KG1 (cell line): ENCODE measurements around the gene ARFGAP3.

Source experiments
- DNase-seq: peaks from one replicate; lab custom pipeline; 2025; lab: John Stamatoyannopoulos, UW

Gene ARFGAP3

DNA sequence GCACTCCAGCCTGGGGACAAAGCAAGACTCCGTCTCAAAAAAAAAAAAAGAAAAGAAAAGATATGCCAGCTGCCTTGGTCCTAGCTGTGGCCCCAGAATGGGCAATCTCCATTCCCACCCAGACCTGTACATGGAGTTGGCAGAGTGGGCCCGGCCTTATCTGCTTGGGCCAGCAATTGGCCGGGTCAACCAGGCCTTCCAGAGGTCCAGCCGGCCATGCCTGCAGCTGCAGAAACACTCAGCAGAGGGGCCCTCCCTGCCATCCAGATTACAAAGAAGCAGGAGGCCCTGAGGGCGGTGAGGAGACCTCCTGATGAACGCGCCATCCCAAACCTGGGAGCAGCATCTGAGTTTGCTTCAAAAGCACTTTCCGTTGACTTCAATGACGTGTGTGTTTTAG lies 26.9 kb upstream of the ARFGAP3 start:
- no peak for DNase-seq

DNA sequence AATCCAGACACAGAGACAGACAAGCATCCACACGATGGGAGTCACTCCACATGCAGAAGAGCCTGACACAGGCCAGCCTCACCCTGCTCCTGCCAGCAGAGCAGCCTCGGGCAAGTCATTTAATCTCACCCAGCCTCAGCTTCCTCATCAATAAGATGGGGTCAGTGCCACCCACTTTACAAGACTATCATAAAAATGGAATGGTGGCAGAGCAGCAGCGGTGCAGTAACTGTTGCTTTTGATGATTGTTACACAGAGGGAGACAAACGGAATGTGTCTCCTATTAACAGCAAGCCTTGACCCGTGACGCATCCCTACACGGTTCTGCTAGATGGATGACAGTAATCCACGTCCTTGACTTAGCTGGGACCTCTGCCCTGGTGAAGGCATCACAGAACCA lies 26.0 kb upstream of the ARFGAP3 start:
- DNase-seq: no peak

DNA sequence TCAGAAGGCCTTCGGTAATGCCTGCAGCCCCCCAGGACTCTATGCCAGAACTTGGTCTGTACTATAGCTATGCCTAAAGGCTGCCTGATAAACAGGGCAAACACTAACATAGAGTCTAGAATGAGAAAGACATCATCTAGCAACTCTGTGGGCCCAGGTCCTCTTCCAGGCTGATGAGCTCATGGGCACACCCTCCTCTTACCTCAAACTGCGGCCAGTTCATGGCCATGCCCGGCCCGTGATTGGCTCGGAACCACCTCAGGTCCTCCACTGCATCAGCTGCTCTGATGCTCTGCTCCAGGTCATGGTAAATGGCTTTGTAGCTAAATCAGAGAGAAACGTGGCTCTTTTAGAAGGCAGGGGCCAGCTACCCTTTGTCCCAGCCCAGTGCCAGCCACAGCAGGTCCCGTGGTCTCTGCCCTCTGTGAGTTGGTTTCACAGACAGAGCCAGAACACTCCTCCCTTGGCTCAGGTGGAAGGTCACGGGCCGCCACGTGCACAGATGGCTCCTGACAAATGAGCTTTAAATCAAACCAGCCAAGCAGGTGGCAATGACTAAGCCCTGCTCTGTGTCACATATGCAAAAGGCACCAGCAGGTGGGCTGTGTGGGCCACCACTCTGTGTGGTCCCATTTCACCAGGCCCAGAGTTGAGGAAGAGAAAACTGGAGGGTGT lies 25.0 kb upstream of the ARFGAP3 start:
- DNase-seq: no peak

DNA sequence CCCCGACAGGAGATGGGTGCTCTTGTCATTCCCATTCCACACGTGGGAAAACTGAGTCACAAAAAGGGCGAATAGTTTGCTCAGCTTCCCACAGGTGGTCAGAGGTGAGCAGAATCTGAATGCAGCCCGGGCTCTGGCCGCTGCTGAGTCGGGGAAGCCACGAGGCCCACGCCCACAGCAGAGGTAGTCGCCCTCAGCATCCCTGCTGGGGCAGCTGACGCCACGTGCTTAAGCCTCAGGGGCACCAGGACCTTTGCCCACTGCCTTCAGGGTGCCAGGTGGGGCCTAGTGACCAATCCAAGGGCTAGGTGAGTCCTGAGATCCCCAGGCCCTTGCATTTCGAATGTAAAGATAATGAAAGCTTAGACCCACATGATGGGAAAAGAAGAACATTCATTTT lies 24.2 kb upstream of the ARFGAP3 start:
- no peak for DNase-seq

DNA sequence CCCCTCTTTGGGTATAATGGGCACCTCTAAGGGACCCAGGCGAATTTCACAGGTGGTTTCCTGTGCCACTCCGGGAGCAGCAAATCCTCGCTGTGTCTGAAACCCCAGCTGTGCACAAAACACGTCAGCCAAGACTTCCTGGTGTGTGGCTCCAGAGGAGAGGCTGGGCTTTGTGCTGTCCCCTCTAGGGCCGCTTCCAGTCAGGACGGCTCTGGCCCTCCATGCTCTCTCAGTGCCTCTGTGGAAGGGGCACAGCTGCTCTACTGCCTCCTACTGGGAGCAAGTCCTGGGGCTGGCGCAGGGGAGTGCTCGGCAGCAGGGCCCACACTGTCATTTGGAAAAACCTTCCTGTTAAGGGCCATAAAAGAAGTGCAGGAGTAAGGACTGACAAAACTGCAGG lies 23.7 kb upstream of the ARFGAP3 start:
- DNase-seq: no peak

DNA sequence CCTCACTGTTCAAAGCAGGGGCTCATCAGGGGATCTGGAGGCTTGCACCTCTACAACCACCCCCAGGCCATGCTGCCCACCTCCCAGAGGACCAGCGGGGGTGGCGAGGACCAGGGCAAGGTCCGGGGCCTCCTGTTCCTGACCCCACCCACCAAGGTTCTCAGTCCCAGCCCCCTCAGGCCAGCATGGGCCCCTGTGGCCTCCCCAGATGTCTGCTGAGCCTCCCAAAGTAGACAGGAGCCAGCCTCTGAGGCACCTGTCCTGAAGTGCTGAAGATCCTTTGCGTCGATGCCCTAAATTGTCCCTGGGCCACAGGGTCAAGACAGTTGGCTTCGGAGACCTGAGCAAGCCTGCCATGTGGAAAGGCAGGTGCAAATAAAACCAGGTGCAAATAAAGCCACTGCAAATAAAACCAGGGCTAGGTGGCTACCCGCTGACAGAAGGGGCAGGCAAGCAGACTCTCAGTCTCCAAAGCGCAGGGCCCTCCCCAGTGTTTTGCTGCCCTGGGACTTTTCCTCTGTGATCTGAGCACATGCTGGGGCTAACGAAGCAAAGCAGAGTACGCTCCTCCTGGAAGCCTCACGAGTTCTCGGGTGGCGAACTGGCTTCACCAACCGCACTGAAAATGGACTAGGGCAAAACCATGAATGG lies 22.4 kb upstream of the ARFGAP3 start:
- DNase-seq: no peak

DNA sequence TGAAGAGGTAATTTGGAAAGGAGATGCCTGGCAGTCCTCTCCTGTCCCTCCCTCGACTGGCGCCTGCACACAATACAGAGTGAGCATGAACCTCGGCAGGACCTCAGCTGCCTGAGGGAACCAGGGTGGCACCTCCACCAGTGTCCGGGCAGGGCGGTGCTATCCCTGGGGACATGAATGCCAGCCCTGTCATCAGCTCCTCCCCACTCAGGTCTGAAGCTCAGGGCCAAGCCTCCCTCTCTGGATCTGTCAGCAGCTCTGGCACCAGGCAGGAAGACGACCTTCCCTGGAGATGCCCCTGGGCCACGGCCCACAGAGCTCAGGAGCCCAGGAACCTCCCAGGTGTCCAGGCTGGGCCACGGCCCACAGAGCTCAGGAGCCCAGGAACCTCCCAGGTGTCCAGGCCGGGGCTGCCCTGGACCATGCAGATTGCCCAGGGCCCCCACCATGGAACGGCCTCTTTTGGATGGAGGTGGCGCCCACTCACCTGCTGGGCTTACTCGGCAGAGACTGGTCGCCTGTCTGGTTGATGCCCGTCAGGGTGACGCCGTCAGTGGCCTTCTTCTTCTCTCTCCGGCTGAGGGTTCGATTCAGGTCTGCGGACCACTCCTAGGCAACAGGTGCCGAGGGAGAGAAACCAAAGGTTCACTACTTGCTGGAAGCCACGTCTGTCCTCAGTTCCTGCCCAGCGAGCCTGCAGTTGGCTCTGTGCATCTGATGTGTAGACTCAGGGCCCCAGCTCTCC lies 21.7 kb upstream of the ARFGAP3 start:
- DNase-seq: no peak

DNA sequence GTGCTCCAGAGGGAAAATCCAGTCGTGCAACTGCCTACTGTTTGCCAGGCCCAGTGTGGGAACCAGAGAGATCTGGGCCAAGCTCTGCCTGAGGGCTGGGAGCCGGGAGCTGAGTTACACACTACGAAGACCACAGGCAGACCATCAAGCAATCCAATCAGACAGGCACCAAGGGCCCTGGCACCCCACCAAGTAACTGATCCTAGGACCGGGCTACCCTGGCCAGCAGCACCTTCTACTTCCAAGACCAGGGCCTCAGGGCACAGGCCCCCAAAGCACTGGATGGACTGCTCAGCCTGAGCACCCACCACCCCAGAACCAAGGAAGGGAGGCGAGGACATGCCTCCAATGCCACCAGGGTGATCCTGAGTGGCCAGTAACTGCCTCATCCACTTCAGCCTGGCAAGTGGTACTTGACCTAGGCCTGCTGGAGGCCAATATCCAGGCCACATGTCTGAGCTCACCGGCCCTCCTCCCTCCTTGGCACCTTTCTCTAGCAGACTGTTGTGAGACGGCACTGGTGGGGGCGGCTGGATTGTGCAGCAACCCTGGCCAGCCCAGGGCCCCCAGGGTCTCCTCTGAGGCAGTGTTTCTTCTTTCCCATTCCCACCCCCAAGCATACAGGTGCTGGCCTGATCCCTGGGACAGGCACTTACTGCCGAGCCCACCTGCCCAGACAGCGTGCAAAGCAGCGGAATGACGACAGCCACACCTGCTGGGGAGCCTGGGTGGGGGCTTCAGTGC lies 20.7 kb upstream of the ARFGAP3 start:
- DNase-seq: no peak

DNA sequence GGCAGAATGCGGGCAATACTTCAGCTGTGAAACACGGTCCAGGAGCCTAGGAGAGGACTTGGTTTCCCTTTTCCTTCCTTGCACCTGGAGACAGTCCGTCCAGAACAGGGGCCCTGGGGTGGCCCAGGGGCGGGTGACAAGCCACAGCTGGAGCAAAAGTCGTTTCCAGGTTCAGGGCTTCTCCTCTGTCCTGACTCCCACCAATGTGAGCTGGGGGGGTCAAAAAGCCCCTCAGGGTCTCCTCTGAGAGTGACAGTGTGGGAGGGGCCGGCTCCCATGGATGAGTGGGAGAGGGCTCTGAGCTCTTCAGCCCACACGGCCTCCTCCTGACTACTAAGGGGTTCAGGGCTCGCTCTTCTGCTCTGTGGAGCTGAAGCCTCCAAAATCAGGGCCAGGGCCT lies 20.1 kb upstream of the ARFGAP3 start:
- DNase-seq: no peak

DNA sequence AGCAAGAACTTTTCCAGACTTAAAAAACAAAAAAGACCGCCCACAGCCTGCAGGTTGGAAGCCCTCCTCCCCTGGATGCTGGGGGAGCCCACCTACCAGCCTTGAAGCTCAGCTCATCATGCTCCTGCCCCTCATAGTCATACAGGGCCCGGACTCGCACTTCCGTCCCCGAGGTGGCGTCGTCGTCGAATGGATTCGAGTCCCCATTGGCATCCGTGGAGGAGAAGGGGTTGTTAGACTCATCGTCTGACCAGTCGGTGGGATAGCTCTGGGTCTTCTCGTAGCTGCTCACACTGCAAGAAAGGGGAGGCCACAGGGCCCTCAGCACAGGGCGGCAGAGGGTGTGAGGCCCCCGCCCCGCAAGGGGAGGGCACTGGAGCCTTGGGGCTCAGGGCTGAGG lies 19.0 kb upstream of the ARFGAP3 start:
- no peak for DNase-seq

DNA sequence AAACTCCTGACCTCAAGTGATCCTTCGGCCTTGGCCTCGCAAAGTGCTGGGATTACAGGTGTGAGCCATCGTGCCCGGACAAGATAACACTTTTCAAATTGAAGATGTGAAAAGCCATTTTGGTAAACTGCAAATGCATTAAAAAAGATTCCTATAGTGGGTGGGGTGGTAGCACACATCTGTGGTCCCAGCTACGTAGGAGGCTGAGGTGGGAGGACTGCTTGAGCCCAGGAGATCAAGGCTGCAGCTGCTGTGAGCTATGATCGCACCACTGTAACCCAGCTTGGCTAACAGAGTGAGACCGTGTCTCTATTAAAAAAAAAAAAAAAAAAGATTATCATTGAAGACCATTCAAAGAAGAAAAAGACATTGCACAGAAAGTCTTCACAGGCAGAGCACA lies 16.9 kb upstream of the ARFGAP3 start:
- no peak for DNase-seq

DNA sequence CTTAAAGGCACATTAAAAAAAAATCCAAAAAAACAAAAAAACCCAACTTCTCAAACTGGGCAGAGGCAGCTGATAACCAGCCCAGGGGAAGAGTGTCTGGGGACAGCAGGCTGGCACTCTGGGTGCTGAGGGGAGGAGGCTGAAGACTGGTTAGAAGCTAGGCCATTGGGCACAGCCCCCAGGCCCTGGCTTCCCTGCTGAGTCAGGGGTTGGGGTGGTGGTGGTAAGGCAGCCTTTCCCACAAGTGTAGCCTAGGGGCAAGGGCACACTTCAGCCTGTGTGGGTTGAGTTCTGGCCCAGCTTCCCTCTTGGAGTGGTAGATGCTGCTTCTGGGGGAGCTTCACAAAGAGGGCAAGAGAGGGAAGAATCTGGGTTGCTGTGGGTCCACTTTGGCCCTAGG lies 16.3 kb upstream of the ARFGAP3 start:
- DNase-seq: no peak

DNA sequence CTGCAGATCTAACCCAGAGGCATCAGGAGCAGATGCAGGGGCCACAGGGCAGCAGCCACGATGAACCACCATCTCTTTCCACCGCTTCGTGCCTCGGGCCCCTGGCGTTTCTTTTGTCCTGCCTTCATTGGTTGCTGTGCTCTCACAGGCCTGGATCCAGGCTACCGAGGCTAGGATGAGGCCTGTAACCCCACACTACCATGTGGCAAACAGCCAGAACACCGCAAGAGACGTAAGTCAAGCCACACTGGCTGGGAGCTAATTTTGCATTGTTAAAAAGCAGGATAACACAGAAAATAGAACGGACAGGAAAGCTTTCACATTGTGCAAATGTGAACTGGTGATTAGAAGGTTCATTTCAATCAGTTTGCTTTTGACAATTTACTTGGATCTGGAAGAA lies 15.7 kb upstream of the ARFGAP3 start:
- DNase-seq: no peak

DNA sequence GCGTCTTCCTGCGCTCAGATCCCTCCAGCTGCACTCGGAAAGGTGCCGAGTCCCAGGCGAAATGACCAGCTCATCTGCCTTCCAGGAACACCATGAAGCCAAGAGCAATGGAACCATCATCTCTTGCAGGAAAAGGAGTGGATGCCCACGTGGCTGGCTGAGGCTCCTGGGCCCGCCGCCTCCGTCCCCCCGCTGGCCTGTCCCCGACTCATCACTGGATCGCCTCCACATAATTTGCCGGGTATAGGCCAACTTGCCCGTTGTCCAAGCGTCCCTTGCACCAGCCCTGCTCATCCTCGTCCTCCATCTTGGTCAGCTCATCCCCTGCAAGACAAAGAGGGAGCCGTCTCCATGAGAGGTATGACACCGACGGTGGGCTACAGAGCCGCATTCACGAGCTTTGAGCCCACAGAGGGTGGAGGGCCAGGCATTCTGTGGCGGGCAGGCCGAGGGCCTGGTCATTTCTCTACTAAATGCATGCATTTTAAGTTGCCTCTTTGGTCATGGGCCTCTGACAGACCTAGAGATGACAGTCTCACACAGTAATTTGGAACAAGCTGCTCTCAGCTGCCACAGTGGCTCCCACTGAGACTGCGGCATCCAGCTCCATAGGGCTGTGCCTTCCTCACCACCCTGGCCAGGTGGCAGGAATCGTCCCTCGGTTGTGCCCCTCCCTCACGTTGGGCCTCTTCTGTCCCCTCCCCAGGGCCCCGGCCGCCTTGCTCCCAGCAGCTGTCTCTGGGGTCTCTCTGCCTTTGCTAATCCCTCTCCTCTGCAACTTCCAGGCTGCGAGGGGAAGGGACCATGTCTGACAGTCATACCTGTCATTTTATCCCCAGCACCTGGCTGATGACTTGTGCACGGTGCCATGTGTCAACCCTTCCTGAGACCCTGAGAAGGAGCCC lies 14.3 kb upstream of the ARFGAP3 start:
- no peak for DNase-seq

DNA sequence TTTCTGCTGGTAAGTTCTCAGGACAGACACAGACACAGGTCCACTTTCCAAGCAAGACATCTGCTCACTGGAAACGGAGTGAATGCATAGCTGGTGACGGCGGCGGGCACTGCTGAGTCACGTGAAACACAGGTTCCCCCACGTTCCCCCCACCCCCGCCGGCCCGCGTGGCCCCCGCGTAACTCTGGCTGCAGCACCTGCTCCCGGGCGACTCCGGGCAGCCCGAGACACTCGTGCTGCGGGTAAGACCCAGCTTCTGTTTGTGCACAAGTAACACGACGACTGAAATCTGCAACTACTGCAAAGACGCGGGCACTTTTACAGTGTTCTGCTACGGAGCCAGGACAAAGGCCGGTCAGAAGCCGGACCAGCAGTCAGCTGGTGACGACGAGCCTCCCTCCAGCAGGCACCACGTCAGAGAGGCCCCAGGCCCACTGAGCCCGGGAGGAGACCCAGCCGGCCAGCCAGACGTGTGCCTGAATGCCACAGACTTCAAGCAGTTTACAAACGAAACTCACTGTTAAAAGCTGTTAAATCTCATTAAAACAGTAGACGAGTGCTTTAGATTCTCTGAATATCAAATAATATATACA lies 12.9 kb upstream of the ARFGAP3 start:
- DNase-seq: no peak

DNA sequence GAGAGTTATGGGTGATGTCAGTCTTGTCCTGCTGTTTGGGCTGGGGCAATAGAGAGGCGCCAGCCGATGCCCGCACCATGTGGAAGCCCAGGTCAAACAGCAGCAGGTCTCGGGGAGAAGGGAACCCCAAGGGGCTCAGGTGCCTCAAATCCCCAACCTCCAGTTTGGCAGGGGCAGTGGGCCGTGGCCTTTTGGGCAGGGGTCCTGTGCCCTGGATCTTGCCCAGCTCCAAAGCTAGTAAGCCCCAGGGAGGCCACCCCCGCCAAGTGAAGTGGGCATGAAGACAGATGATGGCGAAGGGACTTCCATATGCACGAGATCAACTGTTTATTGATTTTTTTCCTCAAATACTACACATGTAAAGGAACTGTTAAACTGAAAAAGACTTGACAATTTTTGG lies 12.4 kb upstream of the ARFGAP3 start:
- no peak for DNase-seq

DNA sequence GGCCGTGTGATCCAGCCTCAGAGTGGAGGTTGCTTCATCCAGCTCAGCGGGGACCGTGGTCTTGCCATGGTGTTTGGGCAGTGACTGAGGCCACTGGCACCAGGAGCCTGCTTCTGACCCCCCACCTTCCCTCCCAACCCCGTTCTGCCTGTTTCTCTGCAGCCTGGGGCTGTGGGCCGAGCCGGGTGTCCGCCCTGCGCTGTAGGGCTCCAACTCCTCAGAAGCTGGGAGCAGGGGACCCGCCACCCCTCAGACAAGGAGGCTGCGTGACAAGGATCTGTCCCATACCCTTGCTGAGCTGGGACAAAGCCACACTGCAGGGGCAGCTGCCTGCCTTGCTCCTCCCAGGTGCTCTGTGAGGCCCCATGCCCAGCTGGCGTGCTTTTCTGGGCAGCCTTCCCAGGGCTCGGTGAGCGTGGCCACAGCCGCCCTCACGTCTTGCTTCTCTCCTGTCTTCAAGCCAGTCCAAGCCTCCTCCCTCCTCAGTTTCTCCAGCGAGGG lies 11.7 kb upstream of the ARFGAP3 start:
- no peak for DNase-seq

DNA sequence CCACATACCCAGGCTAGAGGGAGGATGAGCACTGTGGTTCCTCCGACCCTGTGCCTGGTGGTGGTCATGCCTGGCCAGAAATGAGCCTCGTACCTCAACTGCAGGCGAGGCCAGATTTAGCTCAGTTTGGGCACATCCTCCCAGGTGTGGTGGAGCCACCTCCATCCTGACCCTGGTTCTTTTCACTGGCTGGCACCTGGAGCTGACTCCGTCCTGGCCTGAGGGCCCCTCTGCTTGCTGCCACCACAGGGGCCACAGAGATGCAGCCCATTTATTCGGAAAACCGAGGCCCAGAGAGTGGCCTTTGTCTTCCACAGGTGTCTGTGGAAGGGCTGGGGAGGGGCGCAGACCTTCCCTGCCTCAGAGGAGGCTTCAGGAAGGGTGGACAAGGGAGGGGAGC lies 9.0 kb upstream of the ARFGAP3 start:
- DNase-seq: no peak

DNA sequence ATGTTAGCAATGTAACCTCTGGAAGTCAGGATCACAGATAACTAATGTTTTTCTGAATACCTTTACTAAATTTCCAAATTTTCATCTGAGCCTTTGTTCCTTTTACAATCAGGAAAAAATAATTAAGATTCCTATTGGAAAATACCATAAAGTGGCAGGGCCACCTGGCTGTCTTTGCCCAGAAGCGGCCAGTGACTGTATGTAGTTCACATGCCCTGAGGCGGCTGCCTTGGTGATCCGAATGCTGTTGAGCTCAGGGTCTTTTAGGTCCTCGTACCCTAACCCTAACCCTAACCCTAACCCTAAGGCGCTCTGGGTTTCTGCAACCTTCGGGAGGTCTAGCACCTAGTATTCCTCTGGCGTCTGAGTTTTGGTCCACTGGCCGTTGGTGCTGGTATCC lies 8.5 kb upstream of the ARFGAP3 start:
- no peak for DNase-seq

DNA sequence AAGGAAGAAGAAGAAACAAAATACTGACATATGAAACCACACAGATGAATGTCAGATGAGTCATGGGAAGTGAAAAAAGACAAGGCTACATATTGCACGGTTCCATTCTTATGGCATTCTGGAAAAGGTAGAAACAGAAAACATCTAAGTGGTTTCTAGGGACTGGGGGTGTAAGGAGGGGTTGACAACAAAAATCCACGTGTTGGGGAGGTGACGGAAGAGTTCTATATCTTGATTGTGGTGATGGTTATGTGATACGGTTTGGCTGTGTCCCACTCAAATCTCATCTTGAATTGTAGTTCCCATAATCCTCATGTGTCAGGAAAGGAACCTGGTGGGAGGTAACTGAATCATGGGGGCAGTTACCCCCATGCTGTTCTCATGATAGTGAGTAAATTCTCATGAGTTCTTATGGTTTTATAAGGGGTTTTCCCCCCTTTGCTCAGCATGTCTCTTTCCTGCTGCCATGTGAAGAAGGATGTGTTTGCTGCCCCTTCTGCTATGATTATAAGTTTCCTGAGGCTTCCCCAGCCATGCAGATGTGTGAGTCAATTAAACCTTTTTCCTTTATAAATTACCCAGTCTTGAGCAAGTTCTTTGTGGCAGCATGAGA lies 6.4 kb upstream of the ARFGAP3 start:
- peak; percentile 49 for DNase-seq
